T-helper 2 cell treated with Interferon-gamma antibody and Interleukin-4, amounts not matched to agents 5 μg/mL and 100 μg/mL, for 36 hours (primary cell): Measurements from ENCODE around the gene NOL9.
"Not testable (repeated sequence)": the region's sequence is repeated elsewhere in the genome, so short reads cannot be mapped to it uniquely, and the experiment has no call there.

Source experiments
- DNase-seq: peaks from one replicate; pipeline ENCODE4 v3.0.0; 2021; ENCODE audit warnings: low spot score
- H3K27ac Mint-ChIP-seq: one replicate; pipeline ENCODE4 v1.8.0; 2021; ENCODE audit warnings: mild to moderate bottlenecking, mixed read lengths
- H3K27me3 Mint-ChIP-seq: one replicate; pipeline ENCODE4 v1.8.0; 2021; ENCODE audit warnings: low read depth, mixed read lengths
- H3K36me3 Mint-ChIP-seq: one replicate; pipeline ENCODE4 v1.8.0; 2021; ENCODE audit warnings: low read depth, mixed read lengths
- H3K4me1 Mint-ChIP-seq: one replicate; pipeline ENCODE4 v1.8.0; 2021; ENCODE audit warnings: low read depth, mixed read lengths
- H3K4me3 Mint-ChIP-seq: one replicate; pipeline ENCODE4 v1.8.0; 2022; ENCODE audit warnings: mild to moderate bottlenecking, moderate library complexity, mixed read lengths
- H3K9me3 Mint-ChIP-seq: one replicate; pipeline ENCODE4 v1.8.0; 2021; ENCODE audit warnings: mixed read lengths

Gene NOL9

DNA sequence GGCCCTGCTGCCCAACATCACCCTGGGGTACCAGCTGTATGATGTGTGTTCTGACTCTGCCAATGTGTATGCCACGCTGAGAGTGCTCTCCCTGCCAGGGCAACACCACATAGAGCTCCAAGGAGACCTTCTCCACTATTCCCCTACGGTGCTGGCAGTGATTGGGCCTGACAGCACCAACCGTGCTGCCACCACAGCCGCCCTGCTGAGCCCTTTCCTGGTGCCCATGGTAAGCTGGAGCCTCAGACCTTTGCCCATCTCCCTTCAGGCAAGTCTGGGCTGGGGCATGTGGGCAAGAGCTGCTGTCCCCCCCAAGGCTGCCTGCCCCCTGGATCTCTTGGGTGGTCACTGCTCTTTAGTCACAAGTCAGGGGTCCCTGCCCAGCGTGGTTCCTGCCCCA is 16.7 kb upstream of the NOL9 start:
- Mint-ChIP-seq H3K9me3 (no peaks in the 10 kb centered on the region), H3K4me1 (peaks cover 6% of the 10 kb centered on the region), H3K27me3 (peaks cover 10% of the 10 kb centered on the region), H3K36me3 (no peaks in the 10 kb centered on the region), H3K4me3 (no peak overlapping the region), H3K27ac (no peak overlapping the region)
- DNase-seq: no peak

DNA sequence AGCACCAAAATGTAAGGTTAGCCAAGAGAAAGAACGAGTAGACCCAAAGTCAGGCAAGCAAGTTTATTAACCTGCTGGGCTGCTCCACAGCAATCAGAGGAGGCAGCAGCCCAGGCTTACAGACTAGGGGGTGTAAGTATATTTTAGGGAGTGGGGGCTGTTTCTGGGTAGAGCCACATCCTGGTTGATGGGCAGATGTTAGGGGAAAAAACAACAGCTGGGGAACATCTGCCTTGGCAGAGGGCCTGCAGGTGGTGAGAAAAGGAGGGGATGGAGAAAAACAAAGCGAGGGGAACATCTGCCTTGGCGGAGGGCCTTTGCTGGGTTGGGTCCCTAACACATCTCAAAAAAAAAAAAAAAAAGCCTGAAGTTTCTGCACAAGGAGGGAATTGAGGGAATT is 15.8 kb upstream of the NOL9 start:
- no peaks in the 10 kb centered on the region for H3K36me3 Mint-ChIP-seq
- no peak for DNase-seq
- no peaks in the 10 kb centered on the region for H3K9me3 Mint-ChIP-seq
- no peak overlapping the region for H3K27ac Mint-ChIP-seq
- H3K4me1 Mint-ChIP-seq: peaks cover 6% of the 10 kb centered on the region
- peaks cover 10% of the 10 kb centered on the region for H3K27me3 Mint-ChIP-seq
- H3K4me3 Mint-ChIP-seq: no peak overlapping the region

DNA sequence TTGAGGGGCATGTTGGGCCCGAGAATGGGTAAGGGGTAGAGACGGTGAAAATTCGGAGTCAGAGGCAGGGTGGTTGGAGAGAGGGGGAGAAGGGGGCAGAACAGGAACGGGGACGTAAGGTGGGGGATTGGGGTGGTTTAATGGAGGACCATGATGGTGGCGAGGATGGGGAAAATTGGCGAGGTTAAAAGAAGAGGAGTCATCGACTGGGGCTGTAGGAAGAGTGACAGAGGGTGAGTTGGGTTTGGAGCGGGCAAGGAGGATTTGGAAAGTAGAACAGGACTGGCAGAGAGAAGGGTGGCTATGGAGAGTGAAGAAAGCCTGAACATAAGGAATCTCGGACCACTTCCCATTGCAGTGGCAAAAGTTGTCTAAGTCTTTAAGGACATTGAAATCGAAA is 14.7 kb upstream of the NOL9 start:
- no peak for DNase-seq
- H3K9me3 Mint-ChIP-seq: no peaks in the 10 kb centered on the region
- peaks cover 6% of the 10 kb centered on the region for H3K4me1 Mint-ChIP-seq
- H3K36me3 Mint-ChIP-seq: no peaks in the 10 kb centered on the region
- no peak overlapping the region for H3K4me3 Mint-ChIP-seq
- H3K27ac Mint-ChIP-seq: no peak overlapping the region
- H3K27me3 Mint-ChIP-seq: peaks cover 10% of the 10 kb centered on the region

DNA sequence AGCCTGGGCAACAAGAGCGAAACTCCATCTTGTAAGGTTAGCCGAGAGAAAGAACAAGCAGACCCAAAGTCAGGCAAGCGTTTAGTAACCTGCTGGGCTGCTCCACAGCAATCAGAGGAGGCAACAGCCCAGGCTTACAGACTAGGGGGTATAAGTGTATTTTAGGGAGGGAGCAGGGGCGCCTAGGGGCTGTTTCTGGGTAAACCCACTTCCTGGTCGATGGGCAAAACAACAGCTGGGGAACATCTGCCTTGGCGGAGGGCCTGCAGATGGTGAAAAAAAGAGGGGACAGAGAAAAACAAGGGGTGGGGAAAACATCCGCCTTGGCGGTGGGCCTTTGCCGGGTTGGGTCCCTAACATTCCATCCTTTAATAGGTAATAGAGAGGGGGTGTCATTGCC is 6.0 kb upstream of the NOL9 start:
- no peak overlapping the region for H3K27ac Mint-ChIP-seq
- H3K4me3 Mint-ChIP-seq: no peak overlapping the region
- H3K27me3 Mint-ChIP-seq: no peaks in the 10 kb centered on the region
- no peaks in the 10 kb centered on the region for H3K9me3 Mint-ChIP-seq
- no peaks in the 10 kb centered on the region for H3K4me1 Mint-ChIP-seq
- DNase-seq: no peak
- no peaks in the 10 kb centered on the region for H3K36me3 Mint-ChIP-seq

DNA sequence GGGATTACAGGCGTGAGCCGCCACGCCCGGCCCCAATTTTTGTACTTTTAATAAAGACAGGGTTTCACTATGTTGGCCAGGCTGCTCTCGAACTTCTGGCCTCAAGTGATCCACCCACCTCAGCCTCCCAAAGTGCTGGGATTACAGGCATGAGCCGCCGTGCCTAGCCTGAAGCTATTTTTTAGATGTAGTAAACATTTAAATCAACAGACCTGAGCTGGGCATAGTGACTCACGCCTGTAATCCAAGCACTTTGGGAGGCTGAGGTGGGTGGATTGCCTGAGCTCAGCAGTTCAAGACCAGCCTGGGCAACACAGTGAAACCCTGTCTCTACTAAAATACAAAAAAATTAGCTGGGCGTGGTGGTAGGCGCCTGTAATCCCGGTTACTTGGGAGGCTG is 4.8 kb upstream of the NOL9 start:
- H3K36me3 Mint-ChIP-seq, H3K27me3 Mint-ChIP-seq, H3K9me3 Mint-ChIP-seq, H3K4me3 Mint-ChIP-seq, H3K27ac Mint-ChIP-seq, H3K4me1 Mint-ChIP-seq, DNase-seq: not testable (repeated sequence)

DNA sequence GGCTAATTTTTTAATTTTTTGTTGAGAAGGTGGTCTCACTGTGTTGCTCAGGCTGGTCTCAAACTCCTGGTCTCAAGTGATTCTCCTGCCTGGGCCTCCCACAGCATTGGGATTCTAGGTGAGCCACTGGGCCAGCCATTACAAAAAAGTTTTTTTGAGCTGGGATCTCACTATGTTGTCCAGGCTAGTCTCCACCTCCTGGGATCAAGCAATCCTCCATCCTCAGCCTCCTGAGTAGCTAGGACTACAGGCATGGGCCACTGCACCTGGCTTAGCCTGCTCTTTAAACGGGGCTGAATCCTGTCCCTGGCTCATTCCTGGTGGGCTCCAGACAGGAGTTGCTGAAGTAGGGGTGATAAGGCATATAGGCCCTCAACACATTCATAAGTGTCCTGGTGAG is 3.3 kb upstream of the NOL9 start:
- Mint-ChIP-seq H3K9me3 (no peaks in the 10 kb centered on the region), H3K27ac (no peak overlapping the region), H3K27me3 (no peaks in the 10 kb centered on the region), H3K4me3 (no peak overlapping the region), H3K36me3 (peaks cover 2% of the 10 kb centered on the region), H3K4me1 (peaks cover 6% of the 10 kb centered on the region)
- DNase-seq: no peak

DNA sequence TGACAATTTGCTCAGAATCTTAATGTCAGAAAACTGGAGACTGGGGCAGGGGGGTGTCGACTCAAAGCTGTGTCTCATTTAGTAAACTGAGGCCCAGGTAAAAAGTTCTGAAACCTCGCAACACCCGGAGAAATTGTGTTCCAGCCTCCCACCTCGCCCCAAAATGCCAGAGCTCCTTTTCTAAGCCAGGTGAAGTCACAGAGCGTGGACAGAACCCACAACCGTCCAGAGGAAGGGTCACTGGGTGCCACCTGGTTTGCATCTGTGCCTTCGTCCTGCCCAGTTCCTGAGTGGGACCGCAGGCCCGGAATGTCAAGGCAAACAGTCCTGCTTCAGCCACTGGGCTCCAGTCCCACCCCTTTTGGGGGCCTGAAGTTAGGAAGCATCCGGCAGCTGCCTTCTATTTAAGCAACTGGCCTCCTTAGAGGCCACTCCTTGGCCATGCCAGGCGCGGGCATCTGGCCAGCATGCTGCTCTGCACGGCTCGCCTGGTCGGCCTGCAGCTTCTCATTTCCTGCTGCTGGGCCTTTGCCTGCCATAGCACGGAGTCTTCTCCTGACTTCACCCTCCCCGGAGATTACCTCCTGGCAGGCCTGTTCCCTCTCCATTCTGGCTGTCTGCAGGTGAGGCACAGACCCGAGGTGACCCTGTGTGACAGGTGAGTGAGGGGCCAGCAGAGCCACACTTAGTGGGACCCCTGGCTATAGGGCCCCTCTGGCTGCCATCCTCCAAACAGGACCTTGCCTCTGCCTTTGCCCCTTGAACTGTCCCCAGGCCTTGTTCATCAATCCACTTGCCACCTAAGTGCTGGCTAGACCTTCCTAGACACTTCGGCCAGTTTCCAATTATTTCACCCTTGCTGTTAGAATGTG is 830 bp upstream of the NOL9 start, which contains the start of gene TAS1R1:
TAS1R1 (plus strand) TSS at position 401 of the 872 bp plus-strand sequence; CDS start at position 468, 67 bp downstream.
- H3K36me3 Mint-ChIP-seq: peaks cover 6% of the 10 kb centered on the region
- H3K27me3 Mint-ChIP-seq: no peaks in the 10 kb centered on the region
- no peak for DNase-seq
- H3K4me3 Mint-ChIP-seq: peak within 1 kb of the TSS; percentile 73
- peak within 1 kb of the TSS; percentile 3 for H3K27ac Mint-ChIP-seq
- H3K4me1 Mint-ChIP-seq: peaks cover 11% of the 10 kb centered on the region
- no peaks in the 10 kb centered on the region for H3K9me3 Mint-ChIP-seq

DNA sequence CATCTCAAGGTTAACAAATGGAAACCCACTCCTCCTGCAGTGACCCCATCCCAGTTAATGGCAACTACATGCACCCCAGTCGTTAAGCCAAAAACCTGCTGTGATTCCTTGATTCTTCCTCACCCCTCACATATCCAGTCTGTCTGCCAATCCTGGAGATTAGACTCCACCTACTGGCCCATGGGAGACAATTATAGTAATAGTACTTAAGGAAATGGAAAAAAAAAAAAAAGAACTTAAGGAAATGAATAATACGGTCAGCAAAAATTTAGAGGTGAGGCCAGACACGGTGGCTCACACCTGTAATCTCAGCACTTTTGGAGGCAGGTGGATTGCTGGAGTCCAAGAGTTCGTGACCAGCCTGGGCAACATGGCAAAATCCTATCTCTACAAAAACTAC is 7.0 kb downstream of the NOL9 start:
- DNase-seq: no peak
- H3K4me3 Mint-ChIP-seq: peak overlapping the region; percentile 8
- peaks cover 30% of the 10 kb centered on the region for H3K4me1 Mint-ChIP-seq
- peaks cover 52% of the 10 kb centered on the region for H3K36me3 Mint-ChIP-seq
- H3K27ac Mint-ChIP-seq: peak overlapping the region; percentile 83
- H3K9me3 Mint-ChIP-seq: no peaks in the 10 kb centered on the region
- H3K27me3 Mint-ChIP-seq: no peaks in the 10 kb centered on the region

DNA sequence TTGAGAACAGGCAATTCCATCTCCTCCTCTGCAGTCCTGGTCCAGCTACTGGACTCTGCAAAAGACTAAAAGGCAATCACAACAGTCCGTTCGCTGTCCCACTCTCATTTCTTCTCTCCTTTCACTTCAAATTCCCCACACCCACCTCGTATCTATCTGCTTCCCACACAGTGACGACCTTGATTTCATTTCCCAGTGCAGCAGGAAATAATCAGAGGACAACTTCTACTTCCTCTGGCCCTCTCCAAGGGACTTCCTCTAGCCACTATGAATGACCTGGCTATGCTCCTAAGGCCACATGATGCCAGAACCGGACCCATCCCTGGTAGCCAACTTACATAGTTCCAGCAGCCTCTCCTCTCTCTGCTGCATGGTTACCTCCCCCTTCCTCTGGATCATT is 8.0 kb downstream of the NOL9 start:
- H3K36me3 Mint-ChIP-seq: peaks cover 56% of the 10 kb centered on the region

DNA sequence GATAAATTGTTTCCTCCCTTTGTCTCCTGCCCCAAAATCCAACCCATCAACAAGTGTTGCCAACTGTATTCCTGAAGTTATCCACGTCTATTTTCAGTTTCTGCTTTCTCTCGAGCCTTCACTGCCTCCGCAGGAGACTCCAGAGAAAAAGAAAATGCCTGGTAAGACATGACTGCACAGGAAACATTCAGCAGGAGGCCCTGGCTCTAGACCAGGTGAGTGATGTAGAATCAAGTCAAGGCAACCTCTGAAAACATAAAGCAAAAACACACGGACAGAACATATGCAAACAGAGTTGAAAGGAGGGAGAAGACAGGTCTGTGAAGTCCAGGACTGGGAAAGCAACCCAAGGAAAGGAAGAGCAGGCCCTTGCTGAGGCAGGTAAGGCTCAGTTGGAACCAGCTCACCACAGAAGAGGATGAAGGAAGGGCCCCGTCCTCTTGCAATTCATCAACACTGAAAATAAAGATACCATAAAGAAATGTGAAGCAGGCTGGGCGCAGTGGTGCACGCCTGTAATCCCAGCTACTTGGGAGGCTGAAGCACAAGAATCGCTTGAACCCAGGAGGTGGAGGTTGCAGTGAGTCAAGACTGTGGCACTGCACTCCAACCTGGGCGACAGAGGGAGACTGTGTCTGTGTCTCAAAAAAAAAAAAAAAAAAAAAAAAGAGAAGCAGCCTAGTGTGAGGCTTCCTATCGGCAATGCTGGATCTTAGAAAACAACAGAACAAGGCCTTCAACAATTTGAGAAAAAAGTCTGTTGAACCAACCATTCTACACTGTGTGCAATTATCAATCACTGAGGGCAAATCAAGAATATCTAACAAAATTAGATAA is 8.8 kb downstream of the NOL9 start:
- DNase-seq: no peak
- Mint-ChIP-seq H3K4me3 (peak overlapping the region; percentile 46), H3K36me3 (peaks cover 58% of the 10 kb centered on the region), H3K27me3 (no peaks in the 10 kb centered on the region), H3K4me1 (peaks cover 26% of the 10 kb centered on the region), H3K27ac (peak overlapping the region; percentile 81), H3K9me3 (no peaks in the 10 kb centered on the region)

More for the DNA sequence above, 8.0 kb downstream of the NOL9 start:
- no peaks in the 10 kb centered on the region for H3K9me3 Mint-ChIP-seq
- DNase-seq: no peak
- no peaks in the 10 kb centered on the region for H3K27me3 Mint-ChIP-seq
- peaks cover 26% of the 10 kb centered on the region for H3K4me1 Mint-ChIP-seq
- H3K4me3 Mint-ChIP-seq: peak overlapping the region; percentile 46
- H3K27ac Mint-ChIP-seq: peak overlapping the region; percentile 83

DNA sequence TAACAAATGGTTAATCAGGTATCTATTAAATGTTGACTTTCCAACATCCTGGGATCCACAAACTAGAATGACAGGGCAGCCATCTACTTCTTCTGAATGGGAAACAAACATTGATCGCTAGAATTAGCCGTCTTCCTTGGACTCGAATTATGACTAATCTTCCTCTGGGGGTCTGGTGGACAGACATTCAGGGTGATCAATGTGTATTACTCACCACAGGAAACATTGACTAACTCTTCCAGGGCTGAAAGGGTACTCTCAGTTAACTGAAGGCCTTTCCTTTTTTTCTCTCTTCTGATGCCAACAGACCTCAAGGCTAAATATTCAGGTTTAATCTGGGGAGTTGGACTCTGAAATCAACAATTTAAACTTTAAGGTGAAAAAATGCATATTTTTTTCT is 9.5 kb downstream of the NOL9 start:
- no peak for DNase-seq

DNA sequence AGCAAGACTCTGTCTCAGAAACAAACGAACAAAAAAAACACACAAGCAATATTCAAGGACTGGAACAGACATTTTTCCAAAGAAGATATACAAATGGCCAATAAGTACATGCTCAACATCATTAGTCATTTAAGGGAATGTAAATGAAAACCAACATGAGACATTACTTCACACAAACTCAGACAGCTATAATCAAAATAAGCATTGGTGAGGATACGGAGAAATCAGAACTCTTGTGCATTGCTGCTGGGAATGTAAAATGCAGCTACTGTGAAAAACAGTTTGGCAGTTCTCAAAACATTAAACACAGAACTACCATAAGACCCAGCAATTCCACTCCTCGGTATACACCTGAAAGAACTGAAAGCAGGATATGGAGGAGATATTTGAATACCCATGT is 15.4 kb downstream of the NOL9 start:
- Mint-ChIP-seq H3K4me1 (no peaks in the 10 kb centered on the region), H3K9me3 (no peaks in the 10 kb centered on the region), H3K4me3 (no peak overlapping the region), H3K27me3 (no peaks in the 10 kb centered on the region), H3K36me3 (peaks cover 30% of the 10 kb centered on the region), H3K27ac (no peak overlapping the region)
- DNase-seq: no peak

More for the DNA sequence above, 9.5 kb downstream of the NOL9 start:
- H3K27ac Mint-ChIP-seq: peak overlapping the region; percentile 81
- H3K4me3 Mint-ChIP-seq: peak overlapping the region; percentile 54
- no peaks in the 10 kb centered on the region for H3K9me3 Mint-ChIP-seq
- peaks cover 25% of the 10 kb centered on the region for H3K4me1 Mint-ChIP-seq
- H3K27me3 Mint-ChIP-seq: no peaks in the 10 kb centered on the region
- H3K36me3 Mint-ChIP-seq: peaks cover 55% of the 10 kb centered on the region

DNA sequence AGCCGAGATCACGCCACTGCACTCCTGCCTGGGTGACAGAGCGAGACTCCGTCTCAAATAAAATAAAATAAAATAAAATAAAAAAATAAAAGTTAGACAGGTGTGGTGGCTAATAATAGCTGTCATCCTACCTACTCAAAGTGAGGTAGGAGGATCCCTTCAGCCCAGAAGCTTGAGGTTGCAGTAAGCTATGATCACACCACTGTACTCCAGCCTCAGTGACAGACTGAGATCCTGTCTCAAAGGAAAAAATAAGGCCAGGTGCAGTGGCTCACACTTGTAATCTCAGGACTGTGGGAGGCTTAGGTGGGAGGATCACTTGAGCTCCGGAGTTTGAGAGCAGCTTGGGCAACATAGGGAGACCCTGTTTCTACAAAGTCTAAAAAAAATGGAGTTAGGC is 18.0 kb downstream of the NOL9 start:
- Mint-ChIP-seq H3K27ac (no peak overlapping the region), H3K4me3 (no peak overlapping the region)

DNA sequence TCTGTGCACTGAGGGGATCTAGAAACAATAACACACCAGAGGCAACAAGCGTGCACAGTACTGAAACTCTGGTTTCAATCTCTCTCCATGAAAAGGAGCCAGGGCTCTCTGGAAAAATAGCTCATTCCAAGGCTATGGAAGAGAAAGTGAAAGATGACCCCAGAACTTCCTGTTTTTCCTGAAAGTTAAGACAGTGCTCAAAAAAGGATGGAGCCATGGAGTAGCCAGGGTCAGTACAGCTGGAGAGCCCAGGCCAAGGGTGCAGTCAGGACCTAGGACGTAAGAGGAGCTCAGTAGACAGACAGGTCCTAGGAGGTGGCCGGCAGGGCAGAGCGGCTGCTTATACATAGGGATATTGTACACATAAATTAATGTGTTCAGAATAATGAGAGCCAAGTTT is 19.1 kb downstream of the NOL9 start:
- Mint-ChIP-seq H3K27ac (peak overlapping the region; percentile 26), H3K27me3 (no peaks in the 10 kb centered on the region), H3K4me3 (no peak overlapping the region), H3K4me1 (no peaks in the 10 kb centered on the region), H3K36me3 (peaks cover 43% of the 10 kb centered on the region), H3K9me3 (no peaks in the 10 kb centered on the region)
- DNase-seq: no peak

More for the DNA sequence above, 18.0 kb downstream of the NOL9 start:
- no peaks in the 10 kb centered on the region for H3K9me3 Mint-ChIP-seq
- H3K4me1 Mint-ChIP-seq: no peaks in the 10 kb centered on the region
- no peak for DNase-seq
- H3K36me3 Mint-ChIP-seq: peaks cover 37% of the 10 kb centered on the region
- no peaks in the 10 kb centered on the region for H3K27me3 Mint-ChIP-seq
